K562 (cell line): ENCODE results near the gene SGMS1. TPM values are rescaled to one million over a fixed set of nuclear protein-coding genes. Genes with fewer than 3 reads are reported as not detected.

Experiments
- MTA2 ChIP-seq: fragments of 450-650 bp; IDR thresholded peaks from 2 replicates; pipeline ENCODE4 v1.6.1; 2016; ENCODE audit warnings: low read depth
- NR3C1 ChIP-seq: sonication (generic); formaldehyde crosslinking; IDR thresholded peaks from 2 replicates; pipeline ENCODE4 v1.8.1; 2022; ENCODE audit warnings: missing genetic modification reagents
- SIX5 ChIP-seq, 2 experiments: IDR thresholded peaks; 2 replicates each; pipeline ENCODE4 v1.6.1; 2011; ENCODE audit warnings: low read length in 2 of 2, borderline replicate concordance in 1 of 2, low read depth in 1 of 2, mild to moderate bottlenecking in 1 of 2, moderate library complexity in 1 of 2; ENCODE audit not compliant: insufficient read depth in 1 of 2
- SREBF1 ChIP-seq: fragments of 150-350 bp; IDR thresholded peaks from 2 replicates; pipeline ENCODE4 v1.6.1; 2014; ENCODE audit warnings: antibody characterized with exemption, low read depth, low read length, borderline replicate concordance
- STAG1 ChIP-seq: sonication (generic); formaldehyde crosslinking; IDR thresholded peaks from 2 replicates; pipeline ENCODE4 v1.5.0; 2020; ENCODE audit warnings: missing genetic modification reagents, borderline replicate concordance
- TCF7 ChIP-seq: sonication (generic); IDR thresholded peaks from 2 replicates; pipeline ENCODE4 v1.6.1; 2016; ENCODE audit warnings: antibody characterized with exemption, borderline replicate concordance
- ZBTB40 ChIP-seq, 2 experiments: fragments of 450-650 bp in 1 of 2; sonication (generic) in 1 of 2; formaldehyde crosslinking in 1 of 2; IDR thresholded peaks; 2 replicates each; pipeline versions ENCODE4 v1.7.1 to v1.9.0; 2016 to 2022; ENCODE audit warnings: inconsistent platforms in 1 of 2, mild to moderate bottlenecking in 1 of 2, missing genetic modification reagents in 1 of 2
- ZFP91 ChIP-seq: sonication (generic); formaldehyde crosslinking; IDR thresholded peaks from 2 replicates; pipeline ENCODE4 v1.8.0; 2022; ENCODE audit warnings: mild to moderate bottlenecking, missing genetic modification reagents
- ZKSCAN3 ChIP-seq: fragments of 250-450 bp; sonication (Bioruptor Pico); IDR thresholded peaks from 2 replicates; pipeline ENCODE4 v1.4.0; 2020
- ZSCAN29 ChIP-seq: fragments of 450-650 bp; IDR thresholded peaks from 2 replicates; pipeline ENCODE4 v1.6.1; 2017
- polyA plus RNA-seq, 8 experiments: library from polyadenylated mRNA; depleted of rRNA in 4 of 8; stranded (reverse) in 5 of 8; unstranded in 3 of 8; fragments of >200 nt; fragmentation: Nextera tagmentation in 2 of 8; fragmentation: Illumina TruSeq in 1 of 8; extraction: Ambion mirVana in 2 of 8; extraction: Trizol in 1 of 8; gene quantifications; 2 replicates each; pipeline versions ENCODE4 v1.2.1 to v1.2.3, GENCODE V29; 2011 to 2014; ENCODE audit warnings: inconsistent platforms in 1 of 8, missing spikeins in 1 of 8
- total RNA-seq, 7 experiments: library from RNA; depleted of rRNA in 6 of 7; stranded (reverse); fragments of >200 nt in 6 of 7; fragmentation: Illumina TruSeq in 2 of 7; extraction: Trizol in 2 of 7; gene quantifications; 2 replicates each; pipeline versions ENCODE4 v1.2.1 to v1.2.3, GENCODE V29; 2011 to 2021; ENCODE audit warnings: low replicate concordance in 1 of 7
- TF ChIP-seq, protein P1 (sequence below): IDR thresholded peaks from 2 replicates; pipeline ENCODE4 v1.6.1; 2011; ENCODE audit not compliant: insufficient read length; ENCODE audit errors: extremely low read depth
- TF ChIP-seq, protein P2 (sequence below): sonication (generic); formaldehyde crosslinking; IDR thresholded peaks from 2 replicates; pipeline ENCODE4 v1.8.0; 2022; ENCODE audit warnings: mild to moderate bottlenecking, missing genetic modification reagents
- TF ChIP-seq, protein P3 (sequence below): fragments of 450-650 bp; formaldehyde crosslinking; conservative IDR thresholded peaks from 2 replicates; pipeline ENCODE4 v1.4.0; 2022; ENCODE audit warnings: mild to moderate bottlenecking, missing genetic modification characterization

Gene SGMS1
- total and polyA plus RNA-seq, 9 of the 15 experiments (the other 6 are each of a cell fraction or from before 2014, with no cell fraction given): 22.6 to 232 (median 82.2) TPM

DNA sequence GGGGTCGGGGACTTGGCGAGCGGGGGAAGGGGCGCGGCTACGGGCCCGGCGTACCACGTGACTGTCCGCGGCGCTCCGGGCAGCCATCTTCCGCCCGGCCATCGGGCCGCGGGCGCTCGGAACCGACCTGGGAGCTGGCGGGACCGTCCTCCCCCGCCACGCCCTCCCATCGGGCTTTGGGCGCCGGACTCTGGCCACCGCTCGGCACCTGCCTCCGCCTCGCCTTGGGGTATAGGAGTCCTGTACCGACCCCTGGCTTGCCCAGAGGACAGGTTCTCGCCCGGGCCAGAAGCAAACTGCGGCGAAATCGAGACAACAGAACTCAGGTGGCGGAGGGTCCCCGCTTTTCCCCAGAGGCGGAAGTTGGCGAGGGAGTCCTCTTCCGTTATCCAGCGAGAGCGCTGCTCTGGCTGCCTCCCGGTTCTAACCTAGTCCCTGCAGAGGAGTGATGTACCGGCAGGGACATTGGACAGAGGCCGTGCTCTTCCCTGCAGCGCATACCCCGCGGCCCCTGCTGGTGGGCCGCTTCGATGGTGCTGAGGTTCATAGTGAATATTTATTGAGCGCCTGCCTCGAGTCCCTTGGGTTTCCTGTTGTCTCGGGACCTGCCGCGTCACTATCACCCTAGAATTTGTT lies 1.2 kb upstream of the SGMS1 start (continued):
- no peak for TF ChIP-seq ZFP91 (CRISPR knock-in tag)
- TF ChIP-seq ZKSCAN3 (CRISPR knock-in tag): no peak
- TF ChIP-seq NR3C1 (CRISPR knock-in tag): no peak; the same call in 1 of the 2 replicates
- TF ChIP-seq, protein P1, sequence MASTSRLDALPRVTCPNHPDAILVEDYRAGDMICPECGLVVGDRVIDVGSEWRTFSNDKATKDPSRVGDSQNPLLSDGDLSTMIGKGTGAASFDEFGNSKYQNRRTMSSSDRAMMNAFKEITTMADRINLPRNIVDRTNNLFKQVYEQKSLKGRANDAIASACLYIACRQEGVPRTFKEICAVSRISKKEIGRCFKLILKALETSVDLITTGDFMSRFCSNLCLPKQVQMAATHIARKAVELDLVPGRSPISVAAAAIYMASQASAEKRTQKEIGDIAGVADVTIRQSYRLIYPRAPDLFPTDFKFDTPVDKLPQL: no peak
- no peak for TF ChIP-seq SREBF1
- TF ChIP-seq STAG1 (CRISPR knock-in tag): no peak; the same call in 1 of the 2 replicates
- no peak for TF ChIP-seq ZSCAN29
- no peak for TF ChIP-seq MTA2
- peak; percentile 84 for TF ChIP-seq ZBTB40 (IDR thresholded peaks at IDR 0.05)
- no peak for TF ChIP-seq ZBTB40 (CRISPR knock-in tag; IDR thresholded peaks at IDR 0.05)
- TF ChIP-seq, protein P2, sequence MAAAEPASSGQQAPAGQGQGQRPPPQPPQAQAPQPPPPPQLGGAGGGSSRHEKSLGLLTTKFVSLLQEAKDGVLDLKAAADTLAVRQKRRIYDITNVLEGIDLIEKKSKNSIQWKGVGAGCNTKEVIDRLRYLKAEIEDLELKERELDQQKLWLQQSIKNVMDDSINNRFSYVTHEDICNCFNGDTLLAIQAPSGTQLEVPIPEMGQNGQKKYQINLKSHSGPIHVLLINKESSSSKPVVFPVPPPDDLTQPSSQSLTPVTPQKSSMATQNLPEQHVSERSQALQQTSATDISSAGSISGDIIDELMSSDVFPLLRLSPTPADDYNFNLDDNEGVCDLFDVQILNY (CRISPR knock-in tag): 0 out of 2 replicates have a peak, but pooled peaks have one; percentile 17
- TF ChIP-seq, protein P3, sequence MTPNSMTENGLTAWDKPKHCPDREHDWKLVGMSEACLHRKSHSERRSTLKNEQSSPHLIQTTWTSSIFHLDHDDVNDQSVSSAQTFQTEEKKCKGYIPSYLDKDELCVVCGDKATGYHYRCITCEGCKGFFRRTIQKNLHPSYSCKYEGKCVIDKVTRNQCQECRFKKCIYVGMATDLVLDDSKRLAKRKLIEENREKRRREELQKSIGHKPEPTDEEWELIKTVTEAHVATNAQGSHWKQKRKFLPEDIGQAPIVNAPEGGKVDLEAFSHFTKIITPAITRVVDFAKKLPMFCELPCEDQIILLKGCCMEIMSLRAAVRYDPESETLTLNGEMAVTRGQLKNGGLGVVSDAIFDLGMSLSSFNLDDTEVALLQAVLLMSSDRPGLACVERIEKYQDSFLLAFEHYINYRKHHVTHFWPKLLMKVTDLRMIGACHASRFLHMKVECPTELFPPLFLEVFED (CRISPR knock-in tag): no peak
- no peak; the same call in 1 of the 2 replicates for TF ChIP-seq TCF7
- no peak for TF ChIP-seq SIX5 (IDR thresholded peaks at IDR 0.05; ENCODE audit: borderline replicate concordance in 1 of 2, insufficient read depth in 1 of 2, low read depth in 1 of 2, low read length in 2 of 2)
